B cell (primary cell): Measurements from ENCODE around the gene GGT5.
"Not testable (repeated sequence)": the region's sequence is repeated elsewhere in the genome, so short reads cannot be mapped to it uniquely, and the experiment has no call there.

ENCODE experiments used
- EZH2 ChIP-seq: IDR thresholded peaks from 2 replicates; pipeline ENCODE4 v1.6.1; 2012; ENCODE audit warnings: borderline replicate concordance, low read depth, mild to moderate bottlenecking, moderate library complexity, low read length; ENCODE audit not compliant: insufficient read depth, poor library complexity, severe bottlenecking
- TF ChIP-seq, protein P1 (sequence below): fragments of 200-600 bp; IDR thresholded peaks from one replicate; pipeline ENCODE4 v1.8.0; 2022; ENCODE audit warnings: antibody characterized with exemption, mild to moderate bottlenecking

DNA sequence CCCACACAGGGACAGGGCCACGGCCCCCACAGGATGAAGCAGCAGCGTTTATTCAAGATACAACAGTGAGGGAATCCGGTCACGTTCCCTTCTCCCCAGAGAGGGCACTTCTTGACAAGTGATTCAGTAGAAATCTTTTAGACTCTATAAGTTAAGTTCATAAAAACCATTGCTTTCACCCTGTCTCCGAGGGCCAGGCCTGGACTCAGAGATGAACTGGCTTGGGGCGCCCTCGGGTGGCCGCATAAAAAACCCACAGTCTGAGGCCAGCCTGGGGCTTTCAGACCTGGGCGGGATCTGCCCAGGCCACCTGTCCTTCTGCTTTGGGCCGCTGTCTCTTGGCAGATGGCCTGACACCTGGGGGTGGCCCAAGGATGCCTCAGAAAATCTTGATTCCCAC, 14.6 kb upstream of the GGT5 start:
- TF ChIP-seq EZH2: not testable (repeated sequence)
- TF ChIP-seq, protein P1, sequence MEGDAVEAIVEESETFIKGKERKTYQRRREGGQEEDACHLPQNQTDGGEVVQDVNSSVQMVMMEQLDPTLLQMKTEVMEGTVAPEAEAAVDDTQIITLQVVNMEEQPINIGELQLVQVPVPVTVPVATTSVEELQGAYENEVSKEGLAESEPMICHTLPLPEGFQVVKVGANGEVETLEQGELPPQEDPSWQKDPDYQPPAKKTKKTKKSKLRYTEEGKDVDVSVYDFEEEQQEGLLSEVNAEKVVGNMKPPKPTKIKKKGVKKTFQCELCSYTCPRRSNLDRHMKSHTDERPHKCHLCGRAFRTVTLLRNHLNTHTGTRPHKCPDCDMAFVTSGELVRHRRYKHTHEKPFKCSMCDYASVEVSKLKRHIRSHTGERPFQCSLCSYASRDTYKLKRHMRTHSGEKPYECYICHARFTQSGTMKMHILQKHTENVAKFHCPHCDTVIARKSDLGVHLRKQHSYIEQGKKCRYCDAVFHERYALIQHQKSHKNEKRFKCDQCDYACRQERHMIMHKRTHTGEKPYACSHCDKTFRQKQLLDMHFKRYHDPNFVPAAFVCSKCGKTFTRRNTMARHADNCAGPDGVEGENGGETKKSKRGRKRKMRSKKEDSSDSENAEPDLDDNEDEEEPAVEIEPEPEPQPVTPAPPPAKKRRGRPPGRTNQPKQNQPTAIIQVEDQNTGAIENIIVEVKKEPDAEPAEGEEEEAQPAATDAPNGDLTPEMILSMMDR: peak; percentile 41
